GM12891 (cell line): Measurements from ENCODE around the gene DND1.
A peak's percentile ranks its signal among the peaks of the same experiment; 100 is the strongest.
"Not testable (repeated sequence)": the region's sequence is repeated elsewhere in the genome, so short reads cannot be mapped to it uniquely, and the experiment has no call there.

ENCODE experiments used
- DNase-seq: peaks from one replicate; pipeline ENCODE4 v3.0.0; 2011; ENCODE audit warnings: low spot score; ENCODE audit not compliant: insufficient read length
- FAIRE-seq: peaks from 2 replicates; lab custom pipeline; 2011; peaks lifted over from hg19 to GRCh38; lab: Jason Lieb, UNC
- PAX5 ChIP-seq: IDR thresholded peaks from 2 replicates; pipeline ENCODE4 v1.6.1; 2011; ENCODE audit warnings: low read length, moderate library complexity, mild to moderate bottlenecking; ENCODE audit not compliant: insufficient read depth, severe bottlenecking
- POLR2A ChIP-seq: IDR thresholded peaks from 2 replicates; pipeline ENCODE4 v1.6.1; 2011; ENCODE audit warnings: low read depth, low read length, control low read depth
- POLR2AphosphoS5 ChIP-seq: IDR thresholded peaks from 2 replicates; pipeline ENCODE4 v1.6.1; 2011; ENCODE audit warnings: low read depth, low read length, control low read depth
- POU2F2 ChIP-seq: IDR thresholded peaks from 2 replicates; pipeline ENCODE4 v1.6.1; 2011; ENCODE audit warnings: low read depth, mild to moderate bottlenecking, control low read depth, low read length, moderate library complexity
- SPI1 ChIP-seq: IDR thresholded peaks from 2 replicates; pipeline ENCODE4 v1.6.1; 2011; ENCODE audit warnings: low read depth, low read length, control low read depth
- TAF1 ChIP-seq: IDR thresholded peaks from 2 replicates; pipeline ENCODE4 v1.6.1; 2011; ENCODE audit warnings: low read depth, low read length, control low read depth

The DND1 gene

DNA sequence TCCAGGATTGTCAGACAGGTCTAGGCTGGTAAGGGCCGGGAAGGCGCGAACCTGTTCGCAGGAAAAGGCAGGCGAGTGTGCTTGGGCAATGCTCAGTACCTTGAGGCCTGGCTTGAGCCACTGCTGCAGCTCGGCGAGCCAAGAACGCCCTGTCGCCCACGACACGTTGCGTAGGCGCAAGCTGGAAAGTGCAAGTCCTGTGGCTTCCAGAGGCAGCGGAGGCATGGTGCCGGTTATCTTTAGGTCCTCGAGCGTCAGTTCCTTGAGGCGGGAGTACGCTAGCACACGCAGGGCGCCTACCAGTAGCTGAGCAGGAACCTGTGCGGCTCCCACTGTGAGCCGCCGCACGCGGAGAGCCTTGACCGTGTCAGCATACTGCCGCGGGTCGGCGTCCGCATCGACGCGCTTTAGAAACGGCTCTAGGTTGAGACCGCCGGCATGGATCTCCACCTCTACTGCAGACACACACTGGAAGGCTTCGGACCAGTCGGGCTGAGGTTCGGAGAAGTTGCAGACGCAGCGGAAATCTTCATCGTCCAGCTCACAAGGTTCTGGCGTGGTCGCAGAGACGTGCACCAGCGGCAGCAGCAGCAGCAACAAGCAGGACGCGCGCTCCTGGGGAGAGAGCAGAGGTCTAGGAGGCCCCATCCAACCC lies 40.9 kb downstream of the DND1 start:
- FAIRE-seq (peak; percentile 90), DNase-seq (peak; percentile 39)
- TF ChIP-seq POU2F2 = no peak
- no peak for TF ChIP-seq POLR2A
- no peak for TF ChIP-seq POLR2AphosphoS5
- no peak for TF ChIP-seq TAF1

DNA sequence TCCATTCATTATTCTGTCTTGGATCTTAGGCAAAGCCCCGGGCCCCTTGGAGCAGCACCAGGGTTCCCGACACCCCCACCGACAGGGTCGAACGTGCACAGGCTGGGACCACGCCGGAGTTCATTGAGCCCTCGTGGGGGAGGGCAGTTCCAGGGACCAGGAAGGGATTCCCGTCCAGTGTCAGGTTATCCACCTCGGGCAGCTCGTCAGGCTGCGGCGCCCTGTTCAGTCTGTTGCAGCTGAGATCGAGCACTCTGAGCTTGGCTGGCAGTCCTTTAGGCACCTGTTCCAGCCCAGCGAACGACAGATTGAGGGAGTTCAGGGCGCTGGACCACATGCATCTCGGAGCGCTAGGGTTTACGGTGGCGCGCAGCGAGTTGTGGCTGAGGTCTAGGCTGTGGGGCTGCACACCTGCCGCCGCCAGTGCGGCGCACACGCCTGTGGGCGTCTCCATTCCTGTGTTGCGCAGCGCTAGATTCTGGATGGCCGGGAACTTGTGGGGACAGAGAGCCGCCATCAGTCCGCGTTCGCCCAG lies 41.5 kb downstream of the DND1 start:
- TF ChIP-seq POLR2AphosphoS5 = no peak
- no peak for TF ChIP-seq POU2F2
- no peak for TF ChIP-seq POLR2A
- TF ChIP-seq SPI1 = no peak
- no peak for TF ChIP-seq PAX5
- TF ChIP-seq TAF1 = no peak
- no peak for FAIRE-seq
- peak; percentile 23 for DNase-seq

DNA sequence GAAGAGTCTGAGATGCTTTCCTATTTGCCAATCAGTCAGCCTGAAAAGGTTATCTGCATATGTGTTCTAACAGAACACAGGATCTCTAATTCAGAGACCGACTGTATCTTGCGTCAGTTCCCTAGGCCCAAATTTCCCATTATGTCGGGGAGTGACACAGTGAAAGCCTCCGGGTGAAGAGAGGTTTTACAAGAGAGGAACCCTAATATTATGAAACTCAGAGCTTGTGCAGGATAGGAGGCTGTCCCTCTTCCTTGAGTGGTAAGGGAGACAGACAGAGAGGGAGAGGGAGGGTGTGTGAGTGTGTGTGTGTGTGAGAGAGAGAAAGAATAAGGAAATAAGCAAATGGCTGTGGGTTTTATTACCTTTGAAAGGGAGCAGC lies 42.3 kb downstream of the DND1 start:
- DNase-seq (no peak), FAIRE-seq (no peak)
- TF ChIP-seq PAX5 (no peak), SPI1 (no peak), TAF1 (no peak), POLR2AphosphoS5 (no peak), POU2F2 (no peak), POLR2A (no peak)

DNA sequence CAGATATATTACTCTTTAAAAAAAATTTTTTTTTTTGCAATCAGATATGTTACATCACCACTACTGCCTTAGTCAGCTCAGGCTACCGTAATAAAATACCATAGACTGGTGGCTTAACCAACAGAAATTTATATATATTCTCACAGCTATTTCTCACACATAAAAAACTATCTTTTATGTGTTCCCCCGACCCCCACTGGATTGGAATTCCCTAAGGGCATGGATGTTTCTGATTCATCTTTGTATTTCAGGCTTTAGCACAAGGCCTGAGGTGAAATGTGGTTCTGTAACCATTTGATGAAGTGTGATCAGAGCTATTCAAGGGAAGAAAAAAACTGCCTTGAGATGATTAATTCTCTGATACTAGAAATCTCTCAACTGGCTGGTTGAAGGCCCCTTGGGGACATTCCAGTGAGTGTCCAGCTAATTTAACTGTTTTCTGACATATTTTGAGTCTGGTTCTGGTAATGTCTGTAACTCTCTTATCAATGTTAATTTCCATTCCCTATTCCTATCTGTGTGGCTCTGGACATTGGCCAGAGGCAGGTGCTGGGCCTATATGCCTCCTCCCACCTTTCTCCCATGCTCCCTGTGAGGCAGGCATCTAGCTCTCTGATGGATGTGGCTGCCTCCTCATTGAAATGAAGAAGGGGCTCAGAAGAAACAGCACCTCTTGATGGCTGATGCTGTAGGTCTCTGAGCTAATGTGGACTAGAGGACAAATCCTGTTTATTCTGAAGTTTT lies 42.9 kb downstream of the DND1 start:
- TF ChIP-seq POU2F2 = no peak
- TF ChIP-seq POLR2AphosphoS5 = no peak
- TF ChIP-seq POLR2A = no peak
- TF ChIP-seq TAF1 = no peak
- TF ChIP-seq PAX5 = no peak
- TF ChIP-seq SPI1 = no peak
- DNase-seq (no peak), FAIRE-seq (no peak)

DNA sequence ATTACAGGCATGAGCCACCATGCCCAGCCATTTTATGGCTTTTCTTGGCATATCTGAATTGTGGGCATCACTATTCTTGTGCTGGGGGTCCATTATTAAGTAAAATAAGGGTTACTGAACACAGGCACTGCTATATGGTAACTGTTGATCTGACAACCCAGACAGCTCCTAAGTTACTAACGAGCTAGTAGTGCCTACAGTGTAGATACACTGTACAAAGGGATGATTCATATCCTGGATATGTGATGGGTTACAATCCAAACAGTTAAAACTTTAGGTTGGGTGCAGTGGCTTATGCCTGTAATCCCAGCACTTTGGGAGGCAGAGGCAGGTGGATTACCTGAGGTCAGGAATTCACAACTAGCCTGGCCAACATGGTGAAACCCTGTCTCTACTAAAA lies 44.7 kb downstream of the DND1 start:
- TF ChIP-seq POU2F2 = no peak
- no peak for TF ChIP-seq PAX5
- TF ChIP-seq POLR2AphosphoS5 = no peak
- no peak for DNase-seq
- no peak for FAIRE-seq

DNA sequence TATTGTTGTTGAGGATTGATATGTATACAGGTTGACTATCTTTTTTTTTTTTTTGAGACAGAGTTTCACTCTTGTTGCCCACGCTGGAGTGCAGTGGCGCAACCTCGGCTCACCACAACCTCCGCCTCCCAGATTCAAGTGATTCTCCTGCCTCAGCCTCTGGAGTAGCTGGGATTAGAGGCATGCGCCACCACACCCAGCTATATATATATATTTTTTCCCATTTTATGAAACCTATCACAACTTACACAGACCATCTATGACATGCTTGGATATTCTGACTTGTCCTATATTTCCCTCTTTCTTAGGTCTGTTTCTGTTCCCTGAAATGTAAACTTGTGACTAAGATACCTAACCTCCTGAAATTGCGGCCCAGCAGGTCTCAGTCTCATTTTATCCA lies 45.4 kb downstream of the DND1 start:
- FAIRE-seq = no peak
- TF ChIP-seq POLR2A (no peak), TAF1 (no peak), PAX5 (no peak), POU2F2 (no peak), POLR2AphosphoS5 (no peak), SPI1 (no peak)
- DNase-seq = no peak

DNA sequence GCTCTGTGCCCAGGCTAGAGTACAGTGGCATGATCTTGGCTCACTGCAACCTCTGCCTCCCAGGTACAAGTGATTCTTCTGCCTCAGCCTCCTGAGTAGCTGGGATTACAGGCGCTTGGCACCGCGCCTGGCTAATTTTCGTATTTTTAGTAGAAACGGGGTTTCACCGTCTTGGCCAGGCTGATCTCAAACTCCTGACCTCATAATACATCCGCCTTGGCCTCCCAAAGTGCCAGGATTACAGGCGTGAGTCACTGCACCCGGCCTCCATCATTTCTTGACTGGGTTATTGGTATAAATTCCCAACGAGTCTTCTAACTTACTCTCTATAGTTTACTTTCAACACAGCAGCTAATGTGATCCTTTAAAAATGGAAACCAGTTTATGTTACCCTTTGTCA lies 48.5 kb downstream of the DND1 start:
- DNase-seq, FAIRE-seq: not testable (repeated sequence)

DNA sequence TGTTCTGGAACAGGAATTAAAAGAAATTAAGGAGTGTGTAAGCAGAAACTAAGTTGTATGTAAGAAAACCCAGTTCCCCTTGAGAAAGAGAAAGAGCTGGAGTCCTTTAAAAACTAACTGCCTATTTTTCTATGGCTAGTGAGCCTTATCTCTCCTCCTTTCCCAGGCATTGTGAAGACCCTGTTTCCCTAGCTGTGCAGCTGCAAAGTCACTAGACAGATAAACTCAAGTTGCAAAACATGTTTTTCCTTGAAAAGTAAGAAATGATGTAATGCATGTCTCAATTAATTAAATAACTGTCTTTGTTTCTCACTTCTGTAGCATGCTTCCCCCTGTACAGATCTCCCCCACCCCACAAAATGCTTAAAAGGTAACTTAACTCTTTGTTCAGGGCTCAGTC lies 50.3 kb downstream of the DND1 start:
- not testable (repeated sequence) for FAIRE-seq, DNase-seq

DNA sequence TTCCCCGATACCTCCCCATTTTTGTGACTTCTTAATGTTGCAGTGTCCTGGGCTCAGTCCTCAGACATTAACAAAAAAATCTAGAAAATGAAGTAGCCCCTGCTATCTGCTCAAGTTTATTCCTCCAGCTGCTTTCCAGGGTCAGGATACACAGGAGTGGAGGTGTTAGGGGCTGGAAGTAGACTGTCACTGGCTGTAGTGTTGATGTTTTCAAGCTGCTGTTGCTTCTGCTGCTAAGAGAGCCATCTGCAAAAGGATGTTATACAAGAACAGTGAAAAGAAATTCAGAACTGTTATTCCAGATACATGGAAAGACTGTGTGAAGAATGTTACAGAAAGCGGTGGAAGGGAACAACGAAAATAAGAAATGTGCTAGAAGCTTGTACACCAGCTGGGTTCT lies 51.1 kb downstream of the DND1 start:
- FAIRE-seq (no peak), DNase-seq (no peak)
- no peak for TF ChIP-seq POLR2AphosphoS5
- no peak for TF ChIP-seq POU2F2
- TF ChIP-seq PAX5 = no peak
- no peak for TF ChIP-seq TAF1
- no peak for TF ChIP-seq SPI1
- TF ChIP-seq POLR2A = no peak
